HG03095 (cell line): ENCODE results near the gene CCDC106.

Experiments used
- ATAC-seq: cut with Tn5 transposase; IDR thresholded peaks from one replicate; pipeline ENCODE4 v1.9.1; 2021; ENCODE audit warnings: moderate library complexity; ENCODE audit not compliant: unreplicated experiment

The CCDC106 gene

GRCh38 chr19:55650126-55650557 lies 2.1 kb downstream of the CCDC106 start:
- no peak for ATAC-seq

GRCh38 chr19:55650602-55651230 lies 2.7 kb downstream of the CCDC106 start:
- ATAC-seq: no peak

DNA sequence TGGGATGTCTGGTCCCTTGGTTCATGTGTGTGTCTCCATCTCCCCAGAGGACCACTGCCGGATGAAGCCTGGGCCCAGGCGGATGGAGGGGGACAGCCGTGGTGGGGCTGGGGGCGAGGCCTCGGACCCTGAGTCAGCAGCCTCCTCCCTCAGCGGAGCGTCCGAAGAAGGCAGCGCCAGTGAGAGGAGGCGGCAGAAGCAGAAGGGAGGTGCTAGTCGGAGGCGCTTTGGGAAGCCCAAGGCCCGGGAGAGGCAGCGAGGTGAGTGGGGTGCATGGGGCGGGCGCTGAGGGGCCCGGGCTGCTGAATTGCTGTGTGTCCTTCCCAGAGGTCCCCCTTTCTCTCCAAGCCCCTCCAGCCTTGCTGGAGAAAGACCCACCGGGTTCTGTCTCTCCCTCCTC lies 3.2 kb downstream of the CCDC106 start:
- no peak for ATAC-seq

DNA sequence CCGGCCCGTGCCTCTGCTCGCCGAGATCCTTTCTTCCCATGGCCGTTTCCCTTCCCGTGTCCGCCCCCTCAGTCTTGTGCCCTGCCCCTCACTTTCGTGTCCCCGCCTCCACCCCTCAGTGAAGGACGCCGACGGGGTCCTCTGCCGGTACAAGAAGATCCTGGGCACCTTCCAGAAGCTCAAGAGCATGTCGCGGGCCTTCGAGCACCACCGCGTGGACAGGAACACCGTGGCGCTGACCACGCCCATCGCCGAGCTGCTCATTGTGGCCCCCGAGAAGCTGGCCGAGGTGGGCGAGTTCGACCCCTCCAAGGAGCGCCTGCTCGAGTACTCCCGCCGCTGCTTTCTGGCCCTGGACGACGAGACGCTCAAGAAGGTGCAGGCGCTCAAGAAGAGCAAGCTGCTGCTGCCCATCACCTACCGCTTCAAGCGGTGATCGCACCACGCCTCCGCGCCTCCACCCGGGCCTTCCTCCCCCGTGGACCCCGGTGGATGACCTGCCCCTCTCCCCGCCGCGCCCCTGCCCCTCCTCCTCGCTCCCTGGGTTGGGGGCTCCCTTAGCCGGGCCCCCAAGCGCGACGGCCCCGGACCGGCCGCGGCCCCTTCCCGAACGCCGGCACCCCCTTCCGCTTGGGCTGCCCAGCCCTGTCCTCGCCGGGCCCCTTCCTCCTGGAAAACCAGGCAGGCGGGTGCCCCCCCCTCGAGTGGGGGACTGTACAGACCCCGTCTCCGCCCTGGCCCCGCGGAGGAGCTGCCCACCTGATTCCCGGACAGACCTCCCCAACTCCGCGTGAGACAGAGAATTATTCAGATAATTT lies 4.5 kb downstream of the CCDC106 start:
- no peak for ATAC-seq

GRCh38 chr19:55653651-55654322 lies 5.8 kb downstream of the CCDC106 start:
- peak; percentile 32 for ATAC-seq

DNA sequence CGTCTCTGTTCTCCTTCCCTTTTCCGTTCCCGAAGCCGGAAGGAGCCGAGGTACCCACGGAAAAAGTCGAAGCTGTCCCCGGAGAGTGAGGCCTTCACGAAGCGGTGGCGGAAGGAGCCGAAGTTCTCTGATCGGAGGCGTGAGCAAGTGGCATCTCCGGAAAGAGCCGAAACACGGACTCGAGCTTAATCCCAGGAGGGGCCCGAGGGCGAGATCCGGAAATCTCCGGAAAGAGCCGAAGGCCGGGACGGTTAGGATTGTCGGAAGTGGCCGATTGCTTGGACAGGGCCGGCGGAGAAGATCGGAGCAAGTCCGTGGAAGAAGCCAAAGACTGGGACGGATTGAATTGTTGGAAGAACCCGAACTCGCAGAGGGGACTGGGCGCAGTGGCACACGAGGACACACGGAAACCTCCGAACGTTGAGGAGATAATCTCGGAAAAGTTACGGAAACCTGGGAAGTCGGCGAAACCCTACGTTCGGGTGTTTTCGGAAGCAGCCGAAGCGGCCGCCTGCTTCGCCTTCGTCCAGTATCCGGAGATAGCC lies 6.4 kb downstream of the CCDC106 start:
- peak; percentile 36 for ATAC-seq

- ATAC-seq: peak; percentile 28
These were observed 7.0 kb downstream of the CCDC106 start, which contains the start of gene U2AF2 for GRCh38 chr19:55654868-55655647. U2AF2 (plus strand) TSS chr19:55655035; CDS start chr19:55655105, 70 bp downstream.

DNA sequence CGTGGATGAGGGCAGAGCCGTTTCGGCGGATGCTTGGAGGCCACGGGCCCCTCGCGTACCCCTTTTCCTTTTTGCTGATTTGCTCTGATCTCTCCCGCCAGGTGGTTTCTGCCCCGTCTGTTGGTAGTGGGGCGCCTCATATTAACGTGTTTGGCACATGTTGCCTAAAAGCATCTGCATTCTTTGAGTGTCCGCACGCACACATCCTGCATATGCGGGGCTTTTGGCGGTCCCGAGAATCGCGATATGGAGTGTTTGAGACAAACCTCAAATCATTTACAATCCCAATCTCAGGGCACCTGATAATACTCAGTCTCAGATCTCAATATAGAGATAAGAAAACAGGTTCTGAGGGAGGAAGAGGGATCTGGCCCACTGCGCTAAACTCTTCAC lies 7.6 kb downstream of the CCDC106 start:
- no peak for ATAC-seq

- no peak for ATAC-seq
These were observed 8.5 kb downstream of the CCDC106 start for GRCh38 chr19:55656552-55656951.

GRCh38 chr19:55656988-55657747 lies 9.2 kb downstream of the CCDC106 start:
- no peak for ATAC-seq

- no peak for ATAC-seq
These were observed 10.9 kb downstream of the CCDC106 start for GRCh38 chr19:55658846-55659459.

DNA sequence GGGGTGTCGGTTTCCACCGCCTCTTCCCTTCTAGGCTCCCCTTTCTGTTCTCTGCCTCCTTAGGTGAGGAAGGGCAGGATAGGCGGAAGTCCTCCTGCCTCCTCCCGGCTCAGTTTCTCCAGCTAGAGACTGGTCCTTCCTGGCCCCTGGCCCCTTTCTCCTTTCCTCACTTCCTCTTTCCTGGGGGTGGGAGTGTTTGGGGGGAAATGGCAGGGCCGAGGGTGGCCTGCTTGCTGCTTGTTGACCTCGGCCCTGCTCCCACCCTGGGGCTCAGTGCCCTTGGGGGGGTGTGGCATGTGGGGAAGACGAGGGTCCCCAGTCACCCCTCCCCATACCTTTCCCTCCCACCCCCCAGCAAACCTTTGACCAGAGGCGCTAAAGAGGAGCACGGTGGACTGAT lies 11.8 kb downstream of the CCDC106 start:
- ATAC-seq: no peak

GRCh38 chr19:55660404-55660803 lies 12.4 kb downstream of the CCDC106 start:
- ATAC-seq: no peak

DNA sequence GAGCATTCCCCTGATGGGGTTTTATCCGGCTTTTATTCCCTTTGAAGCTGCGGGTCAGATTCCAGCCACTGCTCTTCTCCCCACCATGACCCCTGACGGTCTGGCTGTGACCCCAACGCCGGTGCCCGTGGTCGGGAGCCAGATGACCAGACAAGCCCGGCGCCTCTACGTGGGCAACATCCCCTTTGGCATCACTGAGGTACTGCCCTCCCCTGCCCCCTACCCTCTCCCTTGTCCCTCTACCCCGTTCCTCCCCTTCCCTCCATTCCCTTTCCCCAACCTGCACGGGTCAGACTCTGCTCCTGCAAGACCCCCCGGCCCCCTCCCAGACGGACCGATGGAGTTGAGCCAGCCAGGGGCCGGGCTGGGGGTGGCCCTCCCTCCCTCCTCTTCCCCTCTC lies 13.0 kb downstream of the CCDC106 start:
- ATAC-seq: no peak

DNA sequence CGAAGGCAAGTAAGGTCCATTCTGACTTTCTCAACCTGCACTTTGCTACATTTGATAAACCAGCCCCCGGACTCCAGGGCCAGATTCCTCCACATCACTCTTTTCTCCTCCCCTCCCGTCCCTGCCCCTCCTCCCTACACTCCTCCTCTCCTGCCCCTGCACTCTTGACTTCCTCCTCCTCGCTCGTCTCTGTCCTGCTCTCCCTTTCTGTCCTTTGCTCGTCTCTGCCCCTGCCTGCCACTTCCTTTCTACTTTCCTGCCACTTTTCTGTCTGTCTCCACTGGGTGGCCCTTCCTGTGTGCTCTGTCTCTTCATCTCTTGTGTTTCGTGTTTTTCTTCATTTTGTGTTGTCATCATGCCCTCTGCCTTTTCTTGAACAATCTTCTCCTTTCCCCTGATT lies 13.8 kb downstream of the CCDC106 start:
- ATAC-seq: no peak

DNA sequence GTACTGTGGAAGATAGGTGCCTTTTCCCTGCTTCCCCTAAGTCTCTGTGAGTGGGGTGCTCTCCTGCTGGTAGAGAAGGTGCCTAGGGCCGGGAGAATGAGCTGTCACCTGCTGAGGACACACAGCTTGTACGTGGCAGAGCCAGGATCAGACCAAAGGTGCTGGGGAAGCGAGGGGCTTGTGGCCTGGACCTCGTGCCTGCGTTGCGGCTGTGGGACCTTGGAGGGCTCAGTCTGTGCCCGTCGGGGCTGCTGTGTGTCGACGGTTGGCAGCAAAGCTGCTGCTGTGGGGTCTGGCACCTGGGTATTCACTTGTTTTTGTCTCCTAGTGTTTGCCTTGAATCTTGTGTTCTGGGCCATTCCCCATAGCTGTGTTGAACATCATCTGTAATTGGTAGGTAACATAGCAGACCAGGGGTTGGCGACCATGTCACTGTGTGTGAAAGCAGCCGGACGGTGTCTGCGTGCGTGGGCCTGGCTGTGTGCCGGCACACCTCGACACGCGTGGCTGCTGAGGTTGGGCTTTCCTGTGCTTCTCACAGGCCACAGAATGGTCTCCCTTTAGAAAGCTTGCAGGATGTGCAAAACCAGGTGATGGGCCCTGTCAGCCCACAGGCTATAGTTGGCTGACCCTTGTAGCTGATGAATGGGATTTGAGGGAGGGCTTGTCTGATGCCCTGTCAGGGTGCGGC lies 16.0 kb downstream of the CCDC106 start:
- no peak for ATAC-seq

- no peak for ATAC-seq
These were observed 18.5 kb downstream of the CCDC106 start for GRCh38 chr19:55666343-55667005.

DNA sequence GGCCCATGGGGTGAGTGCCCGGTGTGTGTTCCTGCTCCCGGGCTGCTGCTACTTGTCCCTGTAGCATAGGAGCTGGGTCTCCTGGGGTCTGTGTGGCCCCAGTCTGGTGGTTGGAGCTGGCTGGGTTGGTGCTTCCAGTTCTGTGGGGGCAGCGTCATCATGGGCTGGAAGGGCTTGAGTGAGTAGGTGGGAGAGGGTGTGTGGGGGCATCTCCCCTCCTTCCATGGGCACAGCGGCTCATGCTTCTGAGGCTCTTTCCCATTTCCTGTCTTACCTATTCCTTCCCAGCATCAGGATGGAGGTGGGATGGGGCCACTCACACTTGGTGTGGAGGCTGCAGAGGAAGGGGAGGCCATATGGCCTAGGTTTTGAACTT lies 19.0 kb downstream of the CCDC106 start:
- no peak for ATAC-seq

GRCh38 chr19:55667511-55667910 lies 19.5 kb downstream of the CCDC106 start:
- ATAC-seq: no peak
